ENCODE data around the gene SLC30A5. TPM values are rescaled to one million over a fixed set of nuclear protein-coding genes. Genes with fewer than 3 reads are reported as not detected.
A peak's percentile ranks its signal among the peaks of the same experiment; 100 is the strongest.

SLC30A5 gene
- total and polyA plus RNA-seq, 2 of the 13 experiments (the other 11 are each of a cell fraction or from before 2014, with no cell fraction given): 46.0 to 53.6 TPM

DNA sequence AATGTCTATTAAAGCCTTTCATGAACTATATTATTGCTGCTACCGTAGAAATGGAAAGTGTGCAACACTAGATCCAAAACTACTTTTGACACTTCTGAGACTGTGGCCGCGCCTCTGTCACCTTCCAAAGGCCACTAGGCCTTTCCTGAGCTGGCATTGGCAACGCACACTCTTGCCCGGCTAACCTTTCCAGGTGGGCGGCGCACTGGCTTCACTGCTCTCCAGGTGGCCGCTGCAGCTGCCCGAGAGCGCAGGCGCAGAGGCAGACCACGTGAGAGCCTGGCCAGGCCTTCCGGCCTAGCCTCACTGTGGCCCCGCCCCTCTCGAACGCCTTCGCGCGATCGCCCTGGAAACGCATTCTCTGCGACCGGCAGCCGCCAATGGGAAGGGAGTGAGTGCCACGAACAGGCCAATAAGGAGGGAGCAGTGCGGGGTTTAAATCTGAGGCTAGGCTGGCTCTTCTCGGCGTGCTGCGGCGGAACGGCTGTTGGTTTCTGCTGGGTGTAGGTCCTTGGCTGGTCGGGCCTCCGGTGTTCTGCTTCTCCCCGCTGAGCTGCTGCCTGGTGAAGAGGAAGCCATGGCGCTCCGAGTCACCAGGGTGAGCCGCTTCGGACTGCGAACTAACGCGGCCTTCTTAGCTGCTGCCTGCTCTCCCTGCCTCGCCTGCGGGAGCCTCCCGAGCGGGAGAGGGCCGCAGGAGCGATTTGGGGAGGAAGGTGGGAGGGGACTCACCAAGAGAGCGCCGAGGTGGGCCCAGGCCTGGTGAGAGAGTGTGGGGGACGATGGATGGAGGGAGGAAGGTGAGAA is 73.1 kb downstream of the SLC30A5 start, which contains the start of gene CCNB1 (continued):
- TF ChIP-seq ZNF605 (CRISPR knock-in tag; IDR thresholded peaks at IDR 0.05) (peak; percentile 90), DNMT1 (CRISPR knock-in tag; IDR thresholded peaks at IDR 0.05) (no peak), ZNF460 (CRISPR knock-in tag; IDR thresholded peaks at IDR 0.05; ENCODE audit: borderline replicate concordance) (no peak), IKZF1 (IDR thresholded peaks at IDR 0.05) (no peak), JUN (CRISPR knock-in tag; IDR thresholded peaks at IDR 0.05) (no peak), NR3C1 (CRISPR knock-in tag; IDR thresholded peaks at IDR 0.05) (no peak), MIER2 (CRISPR knock-in tag; IDR thresholded peaks at IDR 0.05) (peak; percentile 9; the same call in 1 of the 2 replicates), ZNF530 (CRISPR knock-in tag; IDR thresholded peaks at IDR 0.05; ENCODE audit: low read depth) (no peak), RFXANK (CRISPR knock-in tag; IDR thresholded peaks at IDR 0.05) (0 out of 2 replicates have a peak, but pooled peaks have one; percentile 60), SRF (IDR thresholded peaks at IDR 0.05; ENCODE audit: low read depth, low read length) (0 out of 2 replicates have a peak, but pooled peaks have one; percentile 1), ZSCAN30 (CRISPR knock-in tag; IDR thresholded peaks at IDR 0.05) (no peak), YEATS4 (CRISPR knock-in tag; IDR thresholded peaks at IDR 0.05; ENCODE audit: borderline replicate concordance) (peak; percentile 83), GZF1 (CRISPR knock-in tag; IDR thresholded peaks at IDR 0.05) (no peak), EP300 (IDR thresholded peaks at IDR 0.05; ENCODE audit: low read depth in 2 of 2, low read length in 2 of 2) (no peak), EP300 (CRISPR knock-in tag; IDR thresholded peaks at IDR 0.05; ENCODE audit: borderline replicate concordance) (no peak), RELA (CRISPR knock-in tag; IDR thresholded peaks at IDR 0.05) (no peak), ZBTB7A (CRISPR knock-in tag; IDR thresholded peaks at IDR 0.05) (no peak), RNF2 (conservative IDR thresholded peaks at IDR 0.05; ENCODE audit: low read depth) (peak; percentile 75; the same call in 1 of the 2 replicates)
- TF ChIP-seq, protein P1, sequence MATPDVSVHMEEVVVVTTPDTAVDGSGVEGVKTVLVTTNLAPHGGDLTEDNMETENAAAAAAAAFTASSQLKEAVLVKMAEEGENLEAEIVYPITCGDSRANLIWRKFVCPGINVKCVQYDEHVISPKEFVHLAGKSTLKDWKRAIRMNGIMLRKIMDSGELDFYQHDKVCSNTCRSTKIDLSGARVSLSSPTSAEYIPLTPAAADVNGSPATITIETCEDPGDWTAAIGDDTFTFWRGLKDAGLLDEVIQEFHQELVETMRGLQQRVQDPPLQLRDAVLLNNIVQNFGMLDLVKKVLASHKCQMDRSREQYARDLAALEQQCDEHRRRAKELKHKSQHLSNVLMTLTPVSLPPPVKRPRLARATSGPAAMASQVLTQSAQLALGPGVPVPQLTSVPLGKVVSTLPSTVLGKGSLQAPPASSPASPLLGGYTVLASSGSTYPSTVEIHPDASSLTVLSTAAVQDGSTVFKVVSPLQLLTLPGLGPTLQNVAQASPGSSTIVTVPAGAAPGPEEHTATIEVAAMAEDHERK (CRISPR knock-in tag; IDR thresholded peaks at IDR 0.05; ENCODE audit: low read depth): no peak
- TF ChIP-seq, protein P2, sequence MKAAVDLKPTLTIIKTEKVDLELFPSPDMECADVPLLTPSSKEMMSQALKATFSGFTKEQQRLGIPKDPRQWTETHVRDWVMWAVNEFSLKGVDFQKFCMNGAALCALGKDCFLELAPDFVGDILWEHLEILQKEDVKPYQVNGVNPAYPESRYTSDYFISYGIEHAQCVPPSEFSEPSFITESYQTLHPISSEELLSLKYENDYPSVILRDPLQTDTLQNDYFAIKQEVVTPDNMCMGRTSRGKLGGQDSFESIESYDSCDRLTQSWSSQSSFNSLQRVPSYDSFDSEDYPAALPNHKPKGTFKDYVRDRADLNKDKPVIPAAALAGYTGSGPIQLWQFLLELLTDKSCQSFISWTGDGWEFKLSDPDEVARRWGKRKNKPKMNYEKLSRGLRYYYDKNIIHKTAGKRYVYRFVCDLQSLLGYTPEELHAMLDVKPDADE (CRISPR knock-in tag; IDR thresholded peaks at IDR 0.05): no peak
- TF ChIP-seq, protein P3, sequence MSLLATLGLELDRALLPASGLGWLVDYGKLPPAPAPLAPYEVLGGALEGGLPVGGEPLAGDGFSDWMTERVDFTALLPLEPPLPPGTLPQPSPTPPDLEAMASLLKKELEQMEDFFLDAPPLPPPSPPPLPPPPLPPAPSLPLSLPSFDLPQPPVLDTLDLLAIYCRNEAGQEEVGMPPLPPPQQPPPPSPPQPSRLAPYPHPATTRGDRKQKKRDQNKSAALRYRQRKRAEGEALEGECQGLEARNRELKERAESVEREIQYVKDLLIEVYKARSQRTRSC (CRISPR knock-in tag; IDR thresholded peaks at IDR 0.05; ENCODE audit: low read depth): no peak
- TF ChIP-seq, protein P4, sequence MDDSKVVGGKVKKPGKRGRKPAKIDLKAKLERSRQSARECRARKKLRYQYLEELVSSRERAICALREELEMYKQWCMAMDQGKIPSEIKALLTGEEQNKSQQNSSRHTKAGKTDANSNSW (CRISPR knock-in tag; IDR thresholded peaks at IDR 0.05; ENCODE audit: borderline replicate concordance): no peak
- TF ChIP-seq, protein P5, sequence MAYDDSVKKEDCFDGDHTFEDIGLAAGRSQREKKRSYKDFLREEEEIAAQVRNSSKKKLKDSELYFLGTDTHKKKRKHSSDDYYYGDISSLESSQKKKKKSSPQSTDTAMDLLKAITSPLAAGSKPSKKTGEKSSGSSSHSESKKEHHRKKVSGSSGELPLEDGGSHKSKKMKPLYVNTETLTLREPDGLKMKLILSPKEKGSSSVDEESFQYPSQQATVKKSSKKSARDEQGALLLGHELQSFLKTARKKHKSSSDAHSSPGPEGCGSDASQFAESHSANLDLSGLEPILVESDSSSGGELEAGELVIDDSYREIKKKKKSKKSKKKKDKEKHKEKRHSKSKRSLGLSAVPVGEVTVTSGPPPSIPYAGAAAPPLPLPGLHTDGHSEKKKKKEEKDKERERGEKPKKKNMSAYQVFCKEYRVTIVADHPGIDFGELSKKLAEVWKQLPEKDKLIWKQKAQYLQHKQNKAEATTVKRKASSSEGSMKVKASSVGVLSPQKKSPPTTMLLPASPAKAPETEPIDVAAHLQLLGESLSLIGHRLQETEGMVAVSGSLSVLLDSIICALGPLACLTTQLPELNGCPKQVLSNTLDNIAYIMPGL (CRISPR knock-in tag; IDR thresholded peaks at IDR 0.05; ENCODE audit: borderline replicate concordance in 1 of 2, low read depth in 1 of 2): peak; percentile 57 to 78; a peak in 3 of 4 replicates
